Measurements from ENCODE around the gene ST14. TPM values are rescaled to one million over a fixed set of nuclear protein-coding genes. Genes with fewer than 3 reads are reported as not detected.

ST14 gene
- total and polyA plus RNA-seq, 10 of the 15 experiments (the other 5 are each of a cell fraction or from before 2014, with no cell fraction given): 0.02 to 3.9 (median 0.73) TPM; not detected in 2

- peak; percentile 92 to 94 (median 94); a peak in 5 of 6 replicates for TF ChIP-seq CTCF (IDR thresholded peaks at IDR 0.05 in 2 of 3, conservative IDR thresholded peaks at IDR 0.05 in 1 of 3; ENCODE audit: control insufficient read depth in 2 of 3, extremely low read depth in 1 of 3, insufficient read depth in 1 of 3, low read depth in 3 of 3, low read length in 3 of 3)
- TF ChIP-seq TARDBP (IDR thresholded peaks at IDR 0.05; ENCODE audit: borderline replicate concordance): no peak
- TF ChIP-seq SMC3 (IDR thresholded peaks at IDR 0.05; ENCODE audit: borderline replicate concordance, low read length): peak; percentile 96
- TF ChIP-seq NR2C1 (IDR thresholded peaks at IDR 0.05): no peak
- 0 out of 2 replicates have a peak, but pooled peaks have one; percentile 29 for TF ChIP-seq NBN (IDR thresholded peaks at IDR 0.05)
- TF ChIP-seq FOXM1 (IDR thresholded peaks at IDR 0.05; ENCODE audit: low read depth, low read length): 0 out of 2 replicates have a peak, but pooled peaks have one; percentile 23
- TF ChIP-seq BHLHE40 (IDR thresholded peaks at IDR 0.05; ENCODE audit: borderline replicate concordance in 1 of 2, low read depth in 2 of 2, low read length in 1 of 2): peak; percentile 44 to 52; a peak in 2 of 4 replicates
- no peak for TF ChIP-seq TBL1XR1 (IDR thresholded peaks at IDR 0.05; ENCODE audit: low read depth, low read length)
- TF ChIP-seq SMARCA5 (IDR thresholded peaks at IDR 0.05): peak; percentile 78; the same call in 1 of the 2 replicates
- 0 out of 2 replicates have a peak, but pooled peaks have one; percentile 25 for TF ChIP-seq IKZF1 (conservative IDR thresholded peaks at IDR 0.05)
These were observed 53.8 kb downstream of the ST14 start (continued) for GRCh38 chr11:130213143-130213978.

GRCh38 chr11:130213979-130214281 is 54.3 kb downstream of the ST14 start:
- Histone ChIP-seq H3K9me3 (replicated peaks; ENCODE audit: control insufficient read depth, insufficient read depth, low read length) (no peaks in the 10 kb centered on the region), H2AFZ (ENCODE audit: control insufficient read depth, low read depth, low read length) (no peak overlapping the region), H3K9ac (ENCODE audit: control insufficient read depth, insufficient read depth, low read length) (no peak overlapping the region), H3K27me3 (replicated peaks in 1 of 2; ENCODE audit: control insufficient read depth in 2 of 2, insufficient read depth in 2 of 2, low read length in 1 of 2) (no peaks in the 10 kb centered on the region), H3K4me1 (ENCODE audit: control insufficient read depth, insufficient read depth, low read length) (no peaks in the 10 kb centered on the region), H3K4me3 (no peak overlapping the region), H4K20me1 (ENCODE audit: control insufficient read depth, insufficient read depth) (peaks cover 6% of the 10 kb centered on the region; the same call in 1 of the 2 replicates), H3K36me3 (ENCODE audit: control insufficient read depth in 2 of 2, insufficient read depth in 2 of 2, low read length in 1 of 2) (no peaks in the 10 kb centered on the region), H3K79me2 (ENCODE audit: control insufficient read depth, insufficient read depth, low read length) (no peaks in the 10 kb centered on the region), H3K27ac (ENCODE audit: control insufficient read depth, insufficient read depth) (no peak overlapping the region), H3K4me2 (ENCODE audit: control insufficient read depth, insufficient read depth) (no peak overlapping the region)
- no peak for ATAC-seq
- in situ Hi-C loops (cut with MboI): loop anchor here (10.0 kb wide), 1 partner anchor 211 kb away; the partner anchor contains the start of gene ADAMTS8
- FAIRE-seq: no peak
- ChIA-PET CTCF (no interaction called here), RAD21 (ENCODE audit: unreplicated experiment) (no interaction called here), SMC1A (ENCODE audit: uncharacterized antibody, unreplicated experiment) (no interaction called here), POLR2A (no interaction called here)
- WGBS (ENCODE audit: insufficient coverage, insufficient replicate concordance, low lambda C conversion rate, missing lambda C conversion rate): 76% methylated on average over 9 of the region's 9 CpGs
- TF ChIP-seq PBX3 (IDR thresholded peaks at IDR 0.05; ENCODE audit: insufficient replicate concordance, low read depth, low read length) (peak; percentile 39), FOS (IDR thresholded peaks at IDR 0.05; ENCODE audit: borderline replicate concordance, extremely low read depth, insufficient read length) (no peak), TCF3 (IDR thresholded peaks at IDR 0.05; ENCODE audit: borderline replicate concordance, insufficient read depth, low read depth, low read length) (0 out of 2 replicates have a peak, but pooled peaks have one; percentile 30)
- DNase-seq (ENCODE audit: low read depth, low spot score): no peak
- intact Hi-C loops (cut with micrococcal nuclease; ENCODE audit: unreplicated experiment): loop anchor here (1.0 to 2.0 kb wide), 3 partner anchors 157 to 649 kb away; no protein-coding TSS in a partner anchor
- no TSS peak for BruUV-seq (replicated peaks)

Measured in GM12878 (cell line).